Omental fat pad (tissue), 4 donors: ENCODE data around the gene OR5T3. TPM values are rescaled to one million over a fixed set of nuclear protein-coding genes. Genes with fewer than 3 reads are reported as not detected.
"Not testable (repeated sequence)": the region's sequence is repeated elsewhere in the genome, so short reads cannot be mapped to it uniquely, and the experiment has no call there.

Experiments
- ATAC-seq: fragments of 150-250 bp; one replicate; pipeline ENCODE4 v1.9.1; 2016; ENCODE audit warnings: mild to moderate bottlenecking, moderate library complexity; ENCODE audit not compliant: low FRiP score
- DNase-seq: peaks from one replicate; pipeline ENCODE4 v3.0.0-alpha.2; 2019; ENCODE audit warnings: low spot score
- CTCF ChIP-seq, 3 donors: fragments of 450-650 bp; IDR thresholded peaks; one replicate each; pipeline ENCODE4 v1.5.1; 2016 to 2017; ENCODE audit warnings: antibody characterized with exemption in 3 of 3, mild to moderate bottlenecking in 3 of 3, moderate library complexity in 2 of 3
- total RNA-seq, 4 donors: library from RNA; depleted of rRNA; stranded (reverse); fragments of >200 nt; gene quantifications; one replicate each; pipeline ENCODE4 v1.1.0, GENCODE V29; 2016

Gene OR5T3
- total RNA-seq: not detected

GRCh38 chr11:56251954-56252353 lies at the start of gene OR5T3:
Gene OR5T3, plus strand, starts transcription at chr11:56252254. Its CDS starts 0 bp downstream, at chr11:56252254.
- ATAC-seq (no peak), DNase-seq (no peak)
- TF ChIP-seq CTCF (IDR thresholded peaks at IDR 0.05): no peak

- no peak for TF ChIP-seq CTCF (IDR thresholded peaks at IDR 0.05)
- no peak for DNase-seq
Observed at GRCh38 chr11:56207790-56208189, 44.3 kb upstream of the OR5T3 start.

GRCh38 chr11:56214537-56214936 lies 37.5 kb upstream of the OR5T3 start:
- DNase-seq (no peak), ATAC-seq (no peak)
- no peak for TF ChIP-seq CTCF (IDR thresholded peaks at IDR 0.05)

More at GRCh38 chr11:56207790-56208189, 44.3 kb upstream of the OR5T3 start:
- ATAC-seq: no peak

GRCh38 chr11:56219735-56220134 lies 32.3 kb upstream of the OR5T3 start:
- DNase-seq, ATAC-seq: not testable (repeated sequence)

GRCh38 chr11:56234155-56234554 lies 17.9 kb upstream of the OR5T3 start, which contains the start of gene OR5T2:
Gene OR5T2, minus strand, starts transcription at chr11:56234255. Its CDS starts 1,193 bp downstream, at chr11:56233062.
- ATAC-seq (no peak), DNase-seq (no peak)
- no peak for TF ChIP-seq CTCF (IDR thresholded peaks at IDR 0.05)

- no peak for TF ChIP-seq CTCF (IDR thresholded peaks at IDR 0.05)
- ATAC-seq: no peak
Observed at GRCh38 chr11:56271092-56271491, 19.0 kb downstream of the OR5T3 start.

GRCh38 chr11:56273854-56274253 lies 21.8 kb downstream of the OR5T3 start, which contains the start of gene OR5T1:
Gene OR5T1, plus strand, starts transcription at chr11:56274154. Its CDS starts 1,485 bp downstream, at chr11:56275639.
- no peak for TF ChIP-seq CTCF (IDR thresholded peaks at IDR 0.05)
- DNase-seq (no peak), ATAC-seq (no peak)

More at GRCh38 chr11:56271092-56271491, 19.0 kb downstream of the OR5T3 start:
- no peak for DNase-seq
